ENCODE data around the gene BRSK2. TPM values are rescaled to one million over a fixed set of nuclear protein-coding genes. Genes with fewer than 3 reads are reported as not detected.

Gene BRSK2
- total and polyA plus RNA-seq, 2 of the 4 experiments (the other 2 are of a cell fraction), result 0.18 to 0.62 TPM

GRCh38 chr11:1439341-1439740, 49.6 kb downstream of the BRSK2 start:
- Histone ChIP-seq H3K9me1 (ENCODE audit: insufficient read depth, low read length) (no peaks in the 10 kb centered on the region), H3K4me3 (ENCODE audit: insufficient read depth, low read depth, low read length) (no peak overlapping the region), H2BK20ac (ENCODE audit: low read depth, low read length) (no peak overlapping the region), H3K4ac (ENCODE audit: low read depth, low read length) (no peak overlapping the region), H3K27ac (ENCODE audit: insufficient read depth, low read length) (no peak overlapping the region), H3K27me3 (ENCODE audit: control insufficient read depth, insufficient read depth, low read length) (peaks cover 8% of the 10 kb centered on the region), H4K20me1 (ENCODE audit: insufficient read depth, low read length) (no peaks in the 10 kb centered on the region), H3K79me1 (ENCODE audit: low read depth in 1 of 2, low read length in 2 of 2) (no peaks in the 10 kb centered on the region), H2AK9ac (replicated peaks; ENCODE audit: low read depth, low read length, poor library complexity) (no peak overlapping the region), H2BK15ac (ENCODE audit: low read depth, low read length) (no peak overlapping the region), H4K8ac (ENCODE audit: low read depth in 2 of 2, low read length in 2 of 2) (no peak overlapping the region), H2AK5ac (ENCODE audit: low read depth, low read length) (no peak overlapping the region), H3K18ac (ENCODE audit: low read depth, low read length) (no peak overlapping the region), H3K9ac (ENCODE audit: low read depth, low read length) (no peak overlapping the region), H2BK5ac (ENCODE audit: low read depth, low read length, poor library complexity, severe bottlenecking) (no peak overlapping the region), H2BK120ac (ENCODE audit: low read depth, low read length) (no peak overlapping the region), H3K56ac (ENCODE audit: extremely low read depth, insufficient read depth, low read length) (no peak overlapping the region), H4K91ac (ENCODE audit: insufficient read depth, low read depth, low read length) (no peak overlapping the region), H2AFZ (replicated peaks; ENCODE audit: low read length, poor library complexity) (no peak overlapping the region), H3K36me3 (ENCODE audit: control insufficient read depth, insufficient read depth, low read length) (no peaks in the 10 kb centered on the region), H3K4me2 (ENCODE audit: low read depth, low read length) (no peak overlapping the region), H3K14ac (replicated peaks; ENCODE audit: low read depth, low read length) (no peak overlapping the region), H3K23ac (ENCODE audit: low read depth, low read length) (no peak overlapping the region), H3K9me3 (ENCODE audit: control insufficient read depth, insufficient read depth, low read length) (no peaks in the 10 kb centered on the region), H3K4me1 (ENCODE audit: control insufficient read depth, insufficient read depth, low read length) (peaks cover 1% of the 10 kb centered on the region; the same call in 1 of the 2 replicates), H4K5ac (ENCODE audit: low read depth, low read length) (no peak overlapping the region)
- TF ChIP-seq RAD21 (IDR thresholded peaks at IDR 0.05; ENCODE audit: low read length) (no peak), CTCF (conservative IDR thresholded peaks at IDR 0.05; ENCODE audit: low read depth, low read length) (no peak), RCOR1 (IDR thresholded peaks at IDR 0.05; ENCODE audit: insufficient replicate concordance, low read length) (no peak), CEBPB (IDR thresholded peaks at IDR 0.05; ENCODE audit: low read depth, low read length) (no peak), FOS (IDR thresholded peaks at IDR 0.05; ENCODE audit: low read depth, low read length) (no peak), NFE2L2 (IDR thresholded peaks at IDR 0.05; ENCODE audit: low read depth, low read length) (no peak)
- intact Hi-C loops (cut with micrococcal nuclease) (no loop called here), dilution Hi-C loops (cut with HindIII; ENCODE audit: low sequenced_read_pairs, unreplicated experiment) (no loop called here), in situ Hi-C loops (cut with MboI; ENCODE audit: low sequenced_read_pairs) (no loop called here)
- no TSS peak for BruUV-seq (replicated peaks)
- ChIA-PET POLR2A (ENCODE audit: unreplicated experiment) (no interaction called here), CTCF (no interaction called here)
- no CpG with 5 or more reads among the region's 11 CpGs for WGBS, 2 experiments (ENCODE audit: extremely low coverage in 2 of 2, insufficient read length in 1 of 2)
- DNase-seq (no peak), ATAC-seq (ENCODE audit: low read depth) (no peak)

Measured in IMR-90 (cell line).